Liver (tissue), 3 donors: ENCODE measurements around the gene SNRPB.

Experiments
- CTCF ChIP-seq: fragments of 150-350 bp; IDR thresholded peaks from 2 replicates; pipeline ENCODE4 v1.5.1; 2017; ENCODE audit warnings: improper control_type of control experiment, low read depth, low read length; ENCODE audit not compliant: missing input control
- EGR1 ChIP-seq, 2 donors: IDR thresholded peaks; 2 replicates each; pipeline ENCODE4 v1.6.1; 2016 to 2018; ENCODE audit warnings: antibody characterized with exemption in 2 of 2, low read depth in 2 of 2
- JUND ChIP-seq, 2 donors: IDR thresholded peaks; 2 replicates each; pipeline ENCODE4 v1.6.1; 2016; ENCODE audit warnings: antibody characterized with exemption in 2 of 2
- MAX ChIP-seq: IDR thresholded peaks from 2 replicates; pipeline ENCODE4 v1.6.1; 2016; ENCODE audit warnings: antibody characterized with exemption
- NR2F2 ChIP-seq: IDR thresholded peaks from 2 replicates; pipeline ENCODE4 v1.6.1; 2016; ENCODE audit warnings: antibody characterized with exemption
- RAD21 ChIP-seq, 2 donors: IDR thresholded peaks; 2 replicates each; pipeline ENCODE4 v1.6.1; 2016; ENCODE audit warnings: antibody characterized with exemption in 2 of 2, mild to moderate bottlenecking in 2 of 2
- SP1 ChIP-seq: IDR thresholded peaks from 2 replicates; pipeline ENCODE4 v1.6.1; 2018; ENCODE audit warnings: antibody characterized with exemption, mild to moderate bottlenecking
- TAF1 ChIP-seq: conservative IDR thresholded peaks from 2 replicates; pipeline ENCODE4 v1.6.1; 2016; ENCODE audit warnings: antibody characterized with exemption, mild to moderate bottlenecking
- YY1 ChIP-seq: IDR thresholded peaks from 2 replicates; pipeline ENCODE4 v1.6.1; 2016; ENCODE audit warnings: antibody characterized with exemption, mild to moderate bottlenecking
- TF ChIP-seq, protein P1 (sequence below): IDR thresholded peaks from 2 replicates; pipeline ENCODE4 v1.6.1; 2016; ENCODE audit warnings: antibody characterized with exemption
- TF ChIP-seq, protein P2 (sequence below): IDR thresholded peaks from 2 replicates; pipeline ENCODE4 v1.6.1; 2016; ENCODE audit warnings: antibody characterized with exemption
- donor health status: healthy.
- donor health status: healthy.

GRCh38 chr20:2476742-2477615, 6.4 kb upstream of the SNRPB start:
- TF ChIP-seq CTCF (peak; percentile 25), YY1 (no peak), RAD21 (IDR thresholded peaks at IDR 0.05) (peak; percentile 46 to 61), MAX (no peak), JUND (IDR thresholded peaks at IDR 0.05) (no peak), EGR1 (IDR thresholded peaks at IDR 0.05; ENCODE audit: low read depth in 2 of 2) (no peak), NR2F2 (no peak), TAF1 (no peak), SP1 (no peak)
- TF ChIP-seq, protein P1, sequence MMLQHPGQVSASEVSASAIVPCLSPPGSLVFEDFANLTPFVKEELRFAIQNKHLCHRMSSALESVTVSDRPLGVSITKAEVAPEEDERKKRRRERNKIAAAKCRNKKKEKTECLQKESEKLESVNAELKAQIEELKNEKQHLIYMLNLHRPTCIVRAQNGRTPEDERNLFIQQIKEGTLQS: no peak
- TF ChIP-seq, protein P2, sequence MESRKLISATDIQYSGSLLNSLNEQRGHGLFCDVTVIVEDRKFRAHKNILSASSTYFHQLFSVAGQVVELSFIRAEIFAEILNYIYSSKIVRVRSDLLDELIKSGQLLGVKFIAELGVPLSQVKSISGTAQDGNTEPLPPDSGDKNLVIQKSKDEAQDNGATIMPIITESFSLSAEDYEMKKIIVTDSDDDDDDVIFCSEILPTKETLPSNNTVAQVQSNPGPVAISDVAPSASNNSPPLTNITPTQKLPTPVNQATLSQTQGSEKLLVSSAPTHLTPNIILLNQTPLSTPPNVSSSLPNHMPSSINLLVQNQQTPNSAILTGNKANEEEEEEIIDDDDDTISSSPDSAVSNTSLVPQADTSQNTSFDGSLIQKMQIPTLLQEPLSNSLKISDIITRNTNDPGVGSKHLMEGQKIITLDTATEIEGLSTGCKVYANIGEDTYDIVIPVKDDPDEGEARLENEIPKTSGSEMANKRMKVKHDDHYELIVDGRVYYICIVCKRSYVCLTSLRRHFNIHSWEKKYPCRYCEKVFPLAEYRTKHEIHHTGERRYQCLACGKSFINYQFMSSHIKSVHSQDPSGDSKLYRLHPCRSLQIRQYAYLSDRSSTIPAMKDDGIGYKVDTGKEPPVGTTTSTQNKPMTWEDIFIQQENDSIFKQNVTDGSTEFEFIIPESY: no peak
